ENCODE results near the gene KIAA1614.

GRCh38 chr1:180982422-180982821, 69.7 kb downstream of the KIAA1614 start:
- TF ChIP-seq EZH2 (IDR thresholded peaks at IDR 0.05), result no peak
- TF ChIP-seq, protein P1, sequence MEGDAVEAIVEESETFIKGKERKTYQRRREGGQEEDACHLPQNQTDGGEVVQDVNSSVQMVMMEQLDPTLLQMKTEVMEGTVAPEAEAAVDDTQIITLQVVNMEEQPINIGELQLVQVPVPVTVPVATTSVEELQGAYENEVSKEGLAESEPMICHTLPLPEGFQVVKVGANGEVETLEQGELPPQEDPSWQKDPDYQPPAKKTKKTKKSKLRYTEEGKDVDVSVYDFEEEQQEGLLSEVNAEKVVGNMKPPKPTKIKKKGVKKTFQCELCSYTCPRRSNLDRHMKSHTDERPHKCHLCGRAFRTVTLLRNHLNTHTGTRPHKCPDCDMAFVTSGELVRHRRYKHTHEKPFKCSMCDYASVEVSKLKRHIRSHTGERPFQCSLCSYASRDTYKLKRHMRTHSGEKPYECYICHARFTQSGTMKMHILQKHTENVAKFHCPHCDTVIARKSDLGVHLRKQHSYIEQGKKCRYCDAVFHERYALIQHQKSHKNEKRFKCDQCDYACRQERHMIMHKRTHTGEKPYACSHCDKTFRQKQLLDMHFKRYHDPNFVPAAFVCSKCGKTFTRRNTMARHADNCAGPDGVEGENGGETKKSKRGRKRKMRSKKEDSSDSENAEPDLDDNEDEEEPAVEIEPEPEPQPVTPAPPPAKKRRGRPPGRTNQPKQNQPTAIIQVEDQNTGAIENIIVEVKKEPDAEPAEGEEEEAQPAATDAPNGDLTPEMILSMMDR (IDR thresholded peaks at IDR 0.05), result no peak

Measured in neural progenitor cell (in vitro differentiated cells).